ENCODE data around the gene RAB34. TPM values are rescaled to one million over a fixed set of nuclear protein-coding genes. Genes with fewer than 3 reads are reported as not detected.
A peak's percentile ranks its signal among the peaks of the same experiment; 100 is the strongest.

Gene RAB34
- total and polyA plus RNA-seq, 9 of the 15 experiments (the other 6 are each of a cell fraction or from before 2014, with no cell fraction given) = 0.07 to 3.8 (median 0.46) TPM; not detected in 1

GRCh38 chr17:28728364-28729200 is 10.9 kb upstream of the RAB34 start, which contains the start of gene NEK8 (continued):
- TF ChIP-seq CCAR2 (IDR thresholded peaks at IDR 0.05; ENCODE audit: low read depth, low read length) = 0 out of 2 replicates have a peak, but pooled peaks have one; percentile 70
- TF ChIP-seq, protein P1, sequence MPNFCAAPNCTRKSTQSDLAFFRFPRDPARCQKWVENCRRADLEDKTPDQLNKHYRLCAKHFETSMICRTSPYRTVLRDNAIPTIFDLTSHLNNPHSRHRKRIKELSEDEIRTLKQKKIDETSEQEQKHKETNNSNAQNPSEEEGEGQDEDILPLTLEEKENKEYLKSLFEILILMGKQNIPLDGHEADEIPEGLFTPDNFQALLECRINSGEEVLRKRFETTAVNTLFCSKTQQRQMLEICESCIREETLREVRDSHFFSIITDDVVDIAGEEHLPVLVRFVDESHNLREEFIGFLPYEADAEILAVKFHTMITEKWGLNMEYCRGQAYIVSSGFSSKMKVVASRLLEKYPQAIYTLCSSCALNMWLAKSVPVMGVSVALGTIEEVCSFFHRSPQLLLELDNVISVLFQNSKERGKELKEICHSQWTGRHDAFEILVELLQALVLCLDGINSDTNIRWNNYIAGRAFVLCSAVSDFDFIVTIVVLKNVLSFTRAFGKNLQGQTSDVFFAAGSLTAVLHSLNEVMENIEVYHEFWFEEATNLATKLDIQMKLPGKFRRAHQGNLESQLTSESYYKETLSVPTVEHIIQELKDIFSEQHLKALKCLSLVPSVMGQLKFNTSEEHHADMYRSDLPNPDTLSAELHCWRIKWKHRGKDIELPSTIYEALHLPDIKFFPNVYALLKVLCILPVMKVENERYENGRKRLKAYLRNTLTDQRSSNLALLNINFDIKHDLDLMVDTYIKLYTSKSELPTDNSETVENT (CRISPR knock-in tag; IDR thresholded peaks at IDR 0.05) = peak; percentile 62
- TF ChIP-seq MAZ (CRISPR knock-in tag; conservative IDR thresholded peaks at IDR 0.05 in 1 of 2, IDR thresholded peaks at IDR 0.05 in 1 of 2) = peak in 1 of 2 experiments; percentile 75
- no peak for TF ChIP-seq EGR1 (conservative IDR thresholded peaks at IDR 0.05)
- peak; percentile 51; the same call in 1 of the 2 replicates for TF ChIP-seq HDAC2 (IDR thresholded peaks at IDR 0.05)
- no peak for TF ChIP-seq HDAC3 (IDR thresholded peaks at IDR 0.05; ENCODE audit: borderline replicate concordance, partially characterized antibody)
- TF ChIP-seq, protein P2, sequence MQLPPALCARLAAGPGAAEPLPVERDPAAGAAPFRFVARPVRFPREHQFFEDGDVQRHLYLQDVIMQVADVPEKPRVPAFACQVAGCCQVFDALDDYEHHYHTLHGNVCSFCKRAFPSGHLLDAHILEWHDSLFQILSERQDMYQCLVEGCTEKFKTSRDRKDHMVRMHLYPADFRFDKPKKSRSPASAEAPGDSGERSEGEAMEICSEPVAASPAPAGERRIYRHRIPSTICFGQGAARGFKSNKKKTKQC (CRISPR knock-in tag; IDR thresholded peaks at IDR 0.05) = peak; percentile 44; the same call in 1 of the 2 replicates
- TF ChIP-seq CEBPB (tag; IDR thresholded peaks at IDR 0.05) = no peak
- TF ChIP-seq ZSCAN29 (IDR thresholded peaks at IDR 0.05) = peak; percentile 7; the same call in 1 of the 2 replicates
- TF ChIP-seq ZBTB11 (CRISPR knock-in tag; IDR thresholded peaks at IDR 0.05) = peak in 1 of 3 experiments; percentile 24; a peak in 1 of 6 replicates
- 0 out of 2 replicates have a peak, but pooled peaks have one; percentile 82 for TF ChIP-seq FOXK1 (CRISPR knock-in tag; IDR thresholded peaks at IDR 0.05; ENCODE audit: borderline replicate concordance)
- TF ChIP-seq ZFP1 (CRISPR knock-in tag; IDR thresholded peaks at IDR 0.05) = no peak
- no peak for TF ChIP-seq ZNF445 (CRISPR knock-in tag; IDR thresholded peaks at IDR 0.05; ENCODE audit: low read depth)
- TF ChIP-seq GABPB1 (CRISPR knock-in tag; IDR thresholded peaks at IDR 0.05) = peak; percentile 85; the same call in 1 of the 2 replicates
- TF ChIP-seq, protein P3, sequence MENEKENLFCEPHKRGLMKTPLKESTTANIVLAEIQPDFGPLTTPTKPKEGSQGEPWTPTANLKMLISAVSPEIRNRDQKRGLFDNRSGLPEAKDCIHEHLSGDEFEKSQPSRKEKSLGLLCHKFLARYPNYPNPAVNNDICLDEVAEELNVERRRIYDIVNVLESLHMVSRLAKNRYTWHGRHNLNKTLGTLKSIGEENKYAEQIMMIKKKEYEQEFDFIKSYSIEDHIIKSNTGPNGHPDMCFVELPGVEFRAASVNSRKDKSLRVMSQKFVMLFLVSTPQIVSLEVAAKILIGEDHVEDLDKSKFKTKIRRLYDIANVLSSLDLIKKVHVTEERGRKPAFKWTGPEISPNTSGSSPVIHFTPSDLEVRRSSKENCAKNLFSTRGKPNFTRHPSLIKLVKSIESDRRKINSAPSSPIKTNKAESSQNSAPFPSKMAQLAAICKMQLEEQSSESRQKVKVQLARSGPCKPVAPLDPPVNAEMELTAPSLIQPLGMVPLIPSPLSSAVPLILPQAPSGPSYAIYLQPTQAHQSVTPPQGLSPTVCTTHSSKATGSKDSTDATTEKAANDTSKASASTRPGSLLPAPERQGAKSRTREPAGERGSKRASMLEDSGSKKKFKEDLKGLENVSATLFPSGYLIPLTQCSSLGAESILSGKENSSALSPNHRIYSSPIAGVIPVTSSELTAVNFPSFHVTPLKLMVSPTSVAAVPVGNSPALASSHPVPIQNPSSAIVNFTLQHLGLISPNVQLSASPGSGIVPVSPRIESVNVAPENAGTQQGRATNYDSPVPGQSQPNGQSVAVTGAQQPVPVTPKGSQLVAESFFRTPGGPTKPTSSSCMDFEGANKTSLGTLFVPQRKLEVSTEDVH (IDR thresholded peaks at IDR 0.05; ENCODE audit: low read depth, partially characterized antibody) = peak; percentile 32
- peak; percentile 34; the same call in 1 of the 2 replicates for TF ChIP-seq TEAD4 (IDR thresholded peaks at IDR 0.05; ENCODE audit: low read length)
- no peak for TF ChIP-seq TEAD4 (CRISPR knock-in tag; IDR thresholded peaks at IDR 0.05; ENCODE audit: borderline replicate concordance)
